H1 (cell line): Measurements from ENCODE around the gene OSTN. TPM values are rescaled to one million over a fixed set of nuclear protein-coding genes. Genes with fewer than 3 reads are reported as not detected.

Experiments
- CTCF ChIA-PET: fragments of 300-600 bp; sonication (Branson Sonifier 250); formaldehyde crosslinking; loops from one replicate; lab custom pipeline; 2021; ENCODE audit not compliant: partially characterized antibody; lab: Charles Lee
- POLR2A ChIA-PET: fragments of 300-600 bp; sonication (Branson Sonifier 250); formaldehyde crosslinking; loops from one replicate; lab custom pipeline; 2021; ENCODE audit warnings: inconsistent platforms; ENCODE audit not compliant: partially characterized antibody; lab: Charles Lee
- DNase-seq, 2 experiments: peaks; one replicate each; pipeline versions ENCODE4 v3.0.0 to v3.0.0-alpha.2; 2010 to 2022; ENCODE audit warnings: low spot score in 2 of 2, low read depth in 1 of 2, mixed read lengths in 1 of 2
- FAIRE-seq: peaks from 2 replicates; lab custom pipeline; 2011; peaks lifted over from hg19 to GRCh38; lab: Jason Lieb, UNC
- H2AFZ ChIP-seq: 2 replicates; pipeline ENCODE4 v1.8.1; 2012; ENCODE audit warnings: low read length, inconsistent platforms
- H2AK5ac ChIP-seq: 2 replicates; pipeline ENCODE4 v1.6.1; 2013; ENCODE audit warnings: low read depth, low read length
- H2BK120ac ChIP-seq: replicated peaks from 2 replicates; pipeline ENCODE3; 2013; ENCODE audit warnings: low read depth, low read length, inconsistent platforms
- H2BK12ac ChIP-seq: 2 replicates; pipeline ENCODE4 v1.6.1; 2013; ENCODE audit warnings: low read depth, low read length
- H2BK15ac ChIP-seq: 2 replicates; pipeline ENCODE4 v1.6.1; 2013; ENCODE audit warnings: low read length
- H2BK20ac ChIP-seq: 2 replicates; pipeline ENCODE4 v1.6.1; 2013; ENCODE audit warnings: low read length
- H2BK5ac ChIP-seq: 2 replicates; pipeline ENCODE4 v1.6.1; 2013; ENCODE audit warnings: low read depth, low read length
- H3K14ac ChIP-seq: 2 replicates; pipeline ENCODE4 v1.6.1; 2013; ENCODE audit warnings: inconsistent platforms; ENCODE audit not compliant: insufficient read length
- H3K18ac ChIP-seq: 2 replicates; pipeline ENCODE4 v1.6.1; 2013; ENCODE audit warnings: low read length; ENCODE audit errors: extremely low read depth
- H3K23ac ChIP-seq: 2 replicates; pipeline ENCODE4 v1.6.1; 2013; ENCODE audit warnings: inconsistent platforms; ENCODE audit not compliant: insufficient read length
- H3K23me2 ChIP-seq: 2 replicates; pipeline ENCODE4 v1.6.1; 2013; ENCODE audit warnings: low read depth, low read length
- H3K27ac ChIP-seq: 2 replicates; pipeline ENCODE4 v1.6.1; 2011; ENCODE audit warnings: low read depth, low read length, inconsistent platforms
- H3K27me3 ChIP-seq, 4 experiments: replicated peaks in 1 of 4; 1 replicate in 1 of 4; 2 replicates in 3 of 4; pipeline versions ENCODE4 v1.6.1 to v1.8.1; 2011 to 2013; ENCODE audit warnings: low read length in 3 of 4, mild to moderate bottlenecking in 3 of 4, inconsistent platforms in 2 of 4, mixed read lengths in 2 of 4, moderate library complexity in 1 of 4; ENCODE audit not compliant: control insufficient read depth in 3 of 4, insufficient read depth in 3 of 4; ENCODE audit errors: extremely low read depth in 1 of 4
- H3K36me3 ChIP-seq, 4 experiments: 2 replicates each; pipeline versions ENCODE4 v1.6.1 to v1.8.1; 2011 to 2013; ENCODE audit warnings: mild to moderate bottlenecking in 4 of 4, low read length in 3 of 4, moderate library complexity in 2 of 4, control low read depth in 1 of 4, inconsistent platforms in 1 of 4; ENCODE audit not compliant: insufficient read depth in 4 of 4, control insufficient read depth in 2 of 4
- H3K4ac ChIP-seq: replicated peaks from 2 replicates; pipeline ENCODE3; 2013; ENCODE audit warnings: low read length, low read depth, mixed read lengths, inconsistent platforms; ENCODE audit not compliant: insufficient read length
- H3K4me1 ChIP-seq, 4 experiments: replicated peaks in 1 of 4; 1 replicate in 1 of 4; 2 replicates in 3 of 4; pipeline versions ENCODE4 v1.6.1 to v1.8.1; 2011 to 2013; ENCODE audit warnings: low read length in 3 of 4, inconsistent platforms in 2 of 4, mixed read lengths in 1 of 4; ENCODE audit not compliant: insufficient read depth in 4 of 4, control insufficient read depth in 3 of 4
- H3K4me2 ChIP-seq, 2 experiments: 2 replicates each; pipeline versions ENCODE4 v1.6.1 to v1.8.1; 2011 to 2013; ENCODE audit warnings: low read depth in 2 of 2, low read length in 2 of 2, control low read depth in 1 of 2, inconsistent platforms in 1 of 2, mild to moderate bottlenecking in 1 of 2; ENCODE audit not compliant: insufficient read depth in 1 of 2
- H3K4me3 ChIP-seq, 4 experiments: fragments of 200-600, 300-600 bp in 1 of 4; sonication (generic), shearing (Covaris generic), sonication (Bioruptor Twin) in 1 of 4; 2 replicates each; pipeline versions ENCODE4 v1.5.1 to v1.8.1; 2011 to 2016; ENCODE audit warnings: low read length in 4 of 4, low read depth in 3 of 4, control low read depth in 2 of 4, inconsistent platforms in 2 of 4, mild to moderate bottlenecking in 2 of 4, mixed read lengths in 1 of 4, moderate library complexity in 1 of 4; ENCODE audit not compliant: insufficient read depth in 2 of 4; ENCODE audit errors: extremely low read depth in 1 of 4
- H3K56ac ChIP-seq: replicated peaks from 2 replicates; pipeline ENCODE3; 2013; ENCODE audit warnings: low read depth, mild to moderate bottlenecking, mixed read lengths, low read length, inconsistent platforms; ENCODE audit not compliant: insufficient read length
- H3K79me1 ChIP-seq: 2 replicates; pipeline ENCODE4 v1.6.1; 2013; ENCODE audit warnings: low read depth, low read length, control low read depth
- H3K79me2 ChIP-seq, 2 experiments: 2 replicates each; pipeline versions ENCODE4 v1.6.1 to v1.8.1; 2012 to 2013; ENCODE audit warnings: low read length in 2 of 2, mild to moderate bottlenecking in 2 of 2, inconsistent platforms in 1 of 2; ENCODE audit not compliant: insufficient read depth in 2 of 2, control insufficient read depth in 1 of 2
- H3K9ac ChIP-seq, 4 experiments: replicated peaks in 1 of 4; 1 replicate in 1 of 4; 2 replicates in 3 of 4; pipeline versions ENCODE4 v1.6.1 to v1.8.1; 2011 to 2013; ENCODE audit warnings: low read depth in 3 of 4, low read length in 3 of 4, control low read depth in 2 of 4, mild to moderate bottlenecking in 2 of 4, moderate library complexity in 2 of 4, inconsistent platforms in 1 of 4; ENCODE audit errors: extremely low read depth in 1 of 4
- H3K9me3 ChIP-seq, 2 experiments: 2 replicates each; pipeline versions ENCODE4 v1.6.1 to v1.8.1; 2012 to 2013; ENCODE audit warnings: mild to moderate bottlenecking in 2 of 2, moderate library complexity in 2 of 2, control low read depth in 1 of 2, inconsistent platforms in 1 of 2, low read depth in 1 of 2, low read length in 1 of 2, mixed read lengths in 1 of 2; ENCODE audit not compliant: insufficient read depth in 2 of 2
- H4K20me1 ChIP-seq, 2 experiments: replicated peaks in 1 of 2; 2 replicates each; pipeline versions ENCODE3 to v1.8.1; 2011 to 2013; ENCODE audit warnings: inconsistent platforms in 2 of 2, low read length in 2 of 2, mild to moderate bottlenecking in 1 of 2; ENCODE audit not compliant: insufficient read depth in 2 of 2, control insufficient read depth in 1 of 2
- H4K5ac ChIP-seq: 2 replicates; pipeline ENCODE4 v1.6.1; 2013; ENCODE audit warnings: low read length, low read depth, mixed read lengths, inconsistent platforms; ENCODE audit not compliant: insufficient read length
- H4K8ac ChIP-seq: 2 replicates; pipeline ENCODE4 v1.8.0; 2013; ENCODE audit warnings: mild to moderate bottlenecking, moderate library complexity, low read length, inconsistent platforms; ENCODE audit not compliant: insufficient read depth; ENCODE audit errors: extremely low read depth
- H4K91ac ChIP-seq: replicated peaks from 2 replicates; pipeline ENCODE3; 2013; ENCODE audit warnings: low read length, mixed read lengths, inconsistent platforms; ENCODE audit not compliant: insufficient read length
- BACH1 ChIP-seq: IDR thresholded peaks from 2 replicates; pipeline ENCODE4 v1.6.1; 2012; ENCODE audit warnings: low read length, improper control_type of control experiment
- CHD2 ChIP-seq: IDR thresholded peaks from 2 replicates; pipeline ENCODE4 v1.6.1; 2012; ENCODE audit warnings: low read length, improper control_type of control experiment
- FOSL1 ChIP-seq: IDR thresholded peaks from 2 replicates; pipeline ENCODE4 v1.6.1; 2011; ENCODE audit warnings: mild to moderate bottlenecking, low read depth, low read length, moderate library complexity; ENCODE audit not compliant: insufficient read depth
- HDAC2 ChIP-seq, 2 experiments: fragments of 300-600 bp in 1 of 2; sonication (generic) in 1 of 2; IDR thresholded peaks; 2 replicates each; pipeline ENCODE4 v1.6.1; 2011 to 2012; ENCODE audit warnings: low read depth in 2 of 2, low read length in 2 of 2, mild to moderate bottlenecking in 2 of 2, moderate library complexity in 2 of 2, borderline replicate concordance in 1 of 2, inconsistent platforms in 1 of 2
- MAX ChIP-seq: IDR thresholded peaks from 2 replicates; pipeline ENCODE4 v1.6.1; 2012; ENCODE audit warnings: inconsistent platforms
- POLR2AphosphoS5 ChIP-seq: IDR thresholded peaks from 2 replicates; pipeline ENCODE4 v1.6.1; 2011; ENCODE audit warnings: low read depth, low read length
- RXRA ChIP-seq: IDR thresholded peaks from 2 replicates; pipeline ENCODE4 v1.6.1; 2011; ENCODE audit warnings: low read depth, mild to moderate bottlenecking, low read length, moderate library complexity; ENCODE audit not compliant: insufficient read depth
- SIN3A ChIP-seq, 2 experiments: IDR thresholded peaks in 1 of 2; conservative IDR thresholded peaks in 1 of 2; 2 replicates each; pipeline ENCODE4 v1.6.1; 2011 to 2012; ENCODE audit warnings: low read length in 2 of 2, improper control_type of control experiment in 1 of 2, low read depth in 1 of 2, mild to moderate bottlenecking in 1 of 2
- ZNF274 ChIP-seq: IDR thresholded peaks from 2 replicates; pipeline ENCODE4 v1.7.0; 2012; ENCODE audit warnings: low read length, borderline replicate concordance; ENCODE audit errors: extremely low read depth
- WGBS, 2 experiments: shearing (Covaris generic) in 1 of 2; methylation state at CpG; one replicate each; pipeline versions ENCODE4 v1.1.6 to v1.1.7; 2013 to 2015; ENCODE audit warnings: low lambda C conversion rate in 2 of 2, mixed read lengths in 2 of 2, inconsistent platforms in 1 of 2, low coverage in 1 of 2, missing lambda C conversion rate in 1 of 2; ENCODE audit not compliant: insufficient replicate concordance in 2 of 2, insufficient coverage in 1 of 2, insufficient read length in 1 of 2; ENCODE audit errors: extremely low coverage in 1 of 2, missing lambda C conversion rate in 1 of 2; 5-methylcytosine and 5-hydroxymethylcytosine counted together
- polyA plus RNA-seq, 7 experiments: library from polyadenylated mRNA; depleted of rRNA in 3 of 7; stranded (reverse) in 5 of 7; unstranded in 2 of 7; fragments of >200 nt in 5 of 7; fragments of 200-250 nt in 2 of 7; gene quantifications; 1 replicate in 5 of 7; 2 replicates in 1 of 7; 4 replicates in 1 of 7; pipeline versions ENCODE4 v1.2.1 to v1.2.3, GENCODE V29; 2011 to 2013; ENCODE audit warnings: missing spikeins in 2 of 7, mixed read lengths in 2 of 7
- total RNA-seq: library from RNA; stranded (reverse); fragmentation: NEBNext Ultra II Directional; extraction: Animal tissue kit (Norgen Biotek cat#: 25700); gene quantifications from 2 replicates; pipeline ENCODE4 v1.2.1, GENCODE V29; 2021

OSTN gene
- total and polyA plus RNA-seq, 2 of the 8 experiments (the other 6 are each of a cell fraction or from before 2014, with no cell fraction given) = not detected

DNA sequence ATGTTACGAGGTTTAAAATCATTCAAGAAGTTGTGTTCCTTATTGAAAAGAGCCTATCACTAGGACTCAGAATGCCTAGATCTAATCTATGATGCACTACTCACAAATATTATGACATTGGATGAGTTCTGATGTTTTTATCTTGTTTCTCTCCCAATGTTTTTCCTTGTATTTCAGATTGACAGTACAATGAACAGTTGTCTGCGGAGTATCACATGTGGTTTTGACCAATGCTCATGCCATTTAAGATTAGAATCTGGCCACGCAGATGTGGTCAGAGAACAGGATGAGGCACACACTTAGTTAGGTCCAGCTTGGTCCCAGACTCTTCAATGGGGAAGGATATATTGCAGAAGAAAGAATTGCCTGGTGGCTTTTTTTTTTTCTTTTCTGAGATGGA lies 104.6 kb downstream of the OSTN start:
- Histone ChIP-seq H2BK5ac (no peak overlapping the region), H2AK5ac (no peak overlapping the region), H3K4me2 (no peak overlapping the region), H3K14ac (no peak overlapping the region), H2BK20ac (no peak overlapping the region), H4K20me1 (no peaks in the 10 kb centered on the region), H3K18ac (no peak overlapping the region), H4K8ac (no peak overlapping the region), H3K23me2 (no peaks in the 10 kb centered on the region), H2AFZ (no peak overlapping the region), H3K36me3 (no peaks in the 10 kb centered on the region), H3K23ac (no peak overlapping the region), H4K5ac (no peak overlapping the region), H3K56ac (no peak overlapping the region), H4K91ac (no peak overlapping the region), H3K4me1 (peaks cover 0 to 6% (median 3%) of the 10 kb centered on the region in 4 experiments; a peak in 3 of 7 replicates), H3K27ac (no peak overlapping the region), H3K4ac (no peak overlapping the region), H2BK15ac (no peak overlapping the region), H3K9ac (no peak overlapping the region), H3K9me3 (no peaks in the 10 kb centered on the region), H3K27me3 (no peaks in the 10 kb centered on the region), H3K79me2 (no peaks in the 10 kb centered on the region), H2BK120ac (no peak overlapping the region), H3K79me1 (no peaks in the 10 kb centered on the region), H3K4me3 (no peak overlapping the region), H2BK12ac (no peak overlapping the region)
- WGBS, 2 experiments = 95% methylated on average over 3 of the region's 3 CpGs; no CpG with 5 or more reads in 1 of the 2 experiments
- ChIA-PET CTCF (no interaction called here), POLR2A (no interaction called here)
- DNase-seq (no peak), FAIRE-seq (no peak)
- TF ChIP-seq MAX (no peak), RXRA (no peak), ZNF274 (no peak), BACH1 (no peak), POLR2AphosphoS5 (no peak), FOSL1 (no peak), CHD2 (no peak), SIN3A (conservative IDR thresholded peaks at IDR 0.05 in 1 of 2, IDR thresholded peaks at IDR 0.05 in 1 of 2; ENCODE audit: low read depth in 1 of 2, low read length in 2 of 2) (no peak), HDAC2 (IDR thresholded peaks at IDR 0.05; ENCODE audit: borderline replicate concordance in 1 of 2, low read depth in 2 of 2, low read length in 2 of 2) (no peak)
